Prostate gland (tissue), 2 donors: ENCODE measurements around the gene E2F4.

Experiments
- CTCF ChIP-seq, 4 experiments: fragments of 200-600 bp in 2 of 4; fragments of 450-650 bp in 2 of 4; sonication (generic) in 2 of 4; IDR thresholded peaks; 1 replicate in 3 of 4; 2 replicates in 1 of 4; pipeline ENCODE4 v1.5.1; 2016 to 2019; ENCODE audit warnings: antibody characterized with exemption in 4 of 4, mild to moderate bottlenecking in 2 of 4, moderate library complexity in 2 of 4
- POLR2A ChIP-seq: fragments of 450-650 bp; IDR thresholded peaks from one replicate; pipeline ENCODE4 v1.6.1; 2016; ENCODE audit warnings: antibody characterized with exemption, mild to moderate bottlenecking

GRCh38 chr16:67157892-67158635 is 33.9 kb upstream of the E2F4 start:
- no peak for TF ChIP-seq CTCF (IDR thresholded peaks at IDR 0.05)
- TF ChIP-seq POLR2A = no peak
